Suprapubic skin (tissue), 3 donors: ENCODE results near the gene RNF222.

ENCODE experiments used
- CTCF ChIP-seq, 2 donors: fragments of 200-600 bp in 1 of 2; fragments of 450-650 bp in 1 of 2; sonication (generic) in 1 of 2; IDR thresholded peaks; one replicate each; pipeline ENCODE4 v1.5.1; 2016 to 2019; ENCODE audit warnings: antibody characterized with exemption in 2 of 2, mild to moderate bottlenecking in 1 of 2, moderate library complexity in 1 of 2
- POLR2A ChIP-seq, 2 donors: fragments of 450-650 bp; IDR thresholded peaks; one replicate each; pipeline ENCODE4 v1.6.1; 2017; ENCODE audit warnings: antibody characterized with exemption in 2 of 2, mild to moderate bottlenecking in 2 of 2, moderate library complexity in 2 of 2

GRCh38 chr17:8419305-8419704 lies 21.7 kb upstream of the RNF222 start:
- TF ChIP-seq CTCF (IDR thresholded peaks at IDR 0.05) (no peak), POLR2A (IDR thresholded peaks at IDR 0.05) (no peak)
